GM21390 (cell line): Measurements from ENCODE around the gene HIKESHI.
"Not testable (repeated sequence)": the region's sequence is repeated elsewhere in the genome, so short reads cannot be mapped to it uniquely, and the experiment has no call there.

Experiments
- ATAC-seq: cut with Tn5 transposase; IDR thresholded peaks from one replicate; pipeline ENCODE4 v1.9.1; 2021; ENCODE audit not compliant: unreplicated experiment

HIKESHI gene

DNA sequence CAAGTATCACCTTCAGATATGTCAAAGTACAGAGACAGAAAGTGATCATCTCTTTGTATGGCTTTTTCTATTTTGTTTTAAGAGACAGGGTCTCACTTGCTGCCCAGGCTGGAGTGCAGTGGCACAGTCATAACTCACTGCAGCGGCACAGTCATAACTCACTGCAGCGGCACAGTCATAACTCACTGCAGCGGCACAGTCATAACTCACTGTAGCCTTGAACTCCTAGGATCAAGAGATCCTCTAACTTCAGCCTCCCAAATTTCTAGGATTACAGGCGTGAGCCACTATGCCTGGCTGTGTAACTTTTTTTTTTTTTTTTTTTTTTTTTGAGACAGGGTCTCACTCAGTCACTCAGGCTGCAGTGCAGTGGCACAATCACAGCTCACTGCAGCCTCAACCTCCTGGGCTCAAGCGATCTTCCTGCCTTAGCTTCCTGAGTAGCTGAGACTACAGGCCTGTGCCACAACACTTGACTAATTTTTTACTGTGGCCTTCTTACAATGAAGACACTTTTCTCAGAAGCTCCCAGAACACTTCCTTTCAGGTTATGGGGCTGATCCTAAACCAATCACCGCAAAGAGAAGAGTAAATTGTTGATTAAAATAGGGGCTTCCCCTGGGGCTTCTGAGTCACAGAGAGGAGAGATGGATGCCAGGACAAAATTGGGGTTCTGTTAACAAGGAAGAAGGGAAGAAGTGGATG, 9.0 kb upstream of the HIKESHI start:
- peak; percentile 71 for ATAC-seq

- ATAC-seq, result no peak
Measured at GRCh38 chr11:86294026-86294425, 8.0 kb upstream of the HIKESHI start.

DNA sequence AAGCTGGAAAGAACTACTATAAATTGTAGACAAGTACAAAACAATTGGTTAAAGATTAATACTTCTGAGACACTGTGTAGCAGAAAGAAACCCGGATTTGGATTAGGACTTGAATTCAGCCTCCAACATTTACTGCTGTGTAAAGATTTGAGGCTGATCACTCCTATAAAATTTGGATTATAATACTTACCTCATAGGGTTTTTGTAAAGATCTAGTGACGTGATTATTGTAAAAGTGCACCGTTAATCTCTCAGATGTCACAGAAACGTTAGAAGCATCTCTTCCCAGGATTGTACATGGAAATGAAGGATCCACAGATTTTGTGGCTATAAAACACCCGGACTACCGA, 323 bp upstream of the HIKESHI start:
- ATAC-seq, result peak; percentile 23

DNA sequence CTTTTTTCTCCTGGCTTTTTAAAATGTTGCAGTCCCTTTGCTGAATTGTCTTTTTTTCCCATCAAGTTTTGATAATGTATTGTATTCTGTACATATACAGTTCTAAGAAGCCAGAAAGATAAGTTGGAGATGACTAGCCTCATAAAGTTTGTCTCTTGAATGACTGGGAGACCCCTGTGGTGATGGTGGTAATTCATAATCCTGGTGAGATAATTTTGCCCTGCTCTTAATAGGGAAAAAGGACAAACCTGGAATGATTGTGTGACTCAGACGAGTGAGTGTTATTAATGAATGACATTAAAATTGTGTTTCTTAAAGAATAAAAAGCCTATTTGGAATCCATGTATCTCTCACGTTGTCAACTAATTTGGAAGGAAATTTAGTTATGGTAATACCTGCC, 1.2 kb downstream of the HIKESHI start:
- no peak for ATAC-seq

DNA sequence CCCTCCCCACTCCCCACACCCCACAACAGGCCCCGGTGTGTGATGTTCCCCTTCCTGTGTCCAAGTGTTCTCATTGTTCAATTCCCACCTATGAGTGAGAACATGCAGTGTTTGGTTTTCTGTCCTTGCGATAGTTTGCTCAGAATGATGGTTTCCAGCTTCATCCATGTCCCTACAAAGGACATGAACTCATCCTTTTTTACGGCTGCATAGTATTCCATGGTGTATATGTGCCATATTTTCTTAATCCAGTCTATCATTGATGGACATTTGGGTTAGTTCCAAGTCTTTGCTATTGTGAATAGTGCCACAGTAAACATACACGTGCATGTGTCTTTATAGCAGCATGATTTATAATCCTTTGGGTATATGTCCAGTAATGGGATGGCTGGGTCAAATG, 6.7 kb downstream of the HIKESHI start:
- not testable (repeated sequence) for ATAC-seq

GRCh38 chr11:86313793-86314192, 11.8 kb downstream of the HIKESHI start:
- ATAC-seq, result no peak

- no peak for ATAC-seq
Measured at GRCh38 chr11:86314636-86315035, 12.6 kb downstream of the HIKESHI start.

DNA sequence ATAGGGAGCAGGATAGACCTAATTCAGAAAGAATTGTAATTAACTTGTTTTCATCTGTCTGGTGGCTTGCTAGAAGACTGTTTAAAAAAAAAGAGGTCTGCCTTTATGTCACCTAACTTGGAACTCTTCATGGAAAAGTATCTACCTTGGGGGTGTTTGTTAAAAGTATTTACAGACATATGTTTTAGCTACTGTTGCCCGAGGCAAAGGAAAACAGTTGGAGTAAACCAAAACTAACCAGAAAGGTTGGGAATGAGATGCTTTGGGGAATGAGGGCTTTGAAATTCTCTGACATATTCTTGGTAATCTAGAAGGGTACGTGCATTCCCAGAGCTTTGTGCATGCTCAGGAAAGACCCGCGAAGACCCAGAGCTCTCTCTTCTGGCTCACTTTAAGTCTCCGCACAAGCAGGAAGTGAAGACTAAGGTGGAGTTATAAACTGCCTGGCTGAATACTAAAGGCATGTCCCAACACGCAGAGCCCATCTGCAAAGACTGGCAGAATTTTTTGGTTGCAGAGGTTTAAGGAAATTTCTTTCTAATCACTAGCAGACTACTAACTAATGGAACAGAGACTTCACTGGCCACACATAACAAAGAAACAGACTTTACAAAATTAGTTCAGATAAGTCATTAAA, 33.2 kb downstream of the HIKESHI start:
- no peak for ATAC-seq

DNA sequence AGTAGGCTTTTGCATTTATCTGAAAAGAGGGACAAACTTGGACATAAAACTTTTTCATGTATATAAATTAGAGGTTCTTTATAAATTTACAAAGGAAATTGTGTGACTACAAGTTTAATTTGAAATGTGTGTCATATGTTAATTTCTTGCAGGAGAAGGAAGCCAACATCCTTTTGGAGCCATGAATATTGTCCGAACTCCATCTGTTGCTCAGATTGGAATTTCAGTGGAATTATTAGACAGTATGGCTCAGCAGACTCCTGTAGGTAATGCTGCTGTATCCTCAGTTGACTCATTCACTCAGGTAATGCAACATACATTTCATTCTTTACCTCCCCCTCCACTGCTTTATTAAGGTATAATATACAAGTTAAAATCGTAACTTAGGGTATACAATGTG, 35.2 kb downstream of the HIKESHI start:
- no peak for ATAC-seq

DNA sequence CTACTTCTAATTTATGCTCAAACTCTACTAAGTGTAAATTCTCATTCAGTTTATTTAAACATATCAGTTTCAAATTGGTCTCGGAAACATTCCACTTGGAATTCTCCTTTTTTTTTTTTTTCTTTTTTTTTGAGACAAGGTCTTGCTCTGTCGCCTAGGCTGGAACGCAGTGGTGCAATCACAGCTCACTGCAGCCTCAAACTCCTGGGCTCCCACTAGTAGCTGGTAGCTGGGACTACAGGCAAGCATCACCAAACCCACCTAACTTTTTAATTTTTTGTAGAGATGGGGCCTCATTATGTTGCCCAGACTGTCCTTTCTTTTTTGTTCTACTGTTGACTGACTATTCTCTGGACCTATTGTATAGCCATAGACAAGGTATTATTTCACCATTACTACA, 39.3 kb downstream of the HIKESHI start:
- no peak for ATAC-seq

DNA sequence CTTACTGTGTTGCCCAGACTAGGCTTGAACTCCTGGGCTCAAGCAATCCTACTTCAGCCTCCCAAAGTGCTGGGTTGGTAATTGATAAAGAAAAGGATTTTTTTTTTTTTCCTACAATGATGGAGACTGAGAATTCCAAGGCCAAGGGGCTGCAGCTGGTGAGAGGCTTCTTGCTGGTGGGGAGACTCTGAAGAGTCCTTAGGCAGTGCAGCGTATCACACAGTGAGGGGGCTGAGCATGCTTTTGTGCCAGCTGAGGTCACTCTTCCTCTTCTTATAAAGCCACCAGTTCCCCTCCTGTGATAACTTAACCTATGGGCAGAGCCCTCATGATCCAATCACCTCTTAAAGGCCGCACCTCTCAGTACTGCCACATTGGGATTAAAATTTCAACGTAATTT, 44.5 kb downstream of the HIKESHI start:
- ATAC-seq, result no peak

DNA sequence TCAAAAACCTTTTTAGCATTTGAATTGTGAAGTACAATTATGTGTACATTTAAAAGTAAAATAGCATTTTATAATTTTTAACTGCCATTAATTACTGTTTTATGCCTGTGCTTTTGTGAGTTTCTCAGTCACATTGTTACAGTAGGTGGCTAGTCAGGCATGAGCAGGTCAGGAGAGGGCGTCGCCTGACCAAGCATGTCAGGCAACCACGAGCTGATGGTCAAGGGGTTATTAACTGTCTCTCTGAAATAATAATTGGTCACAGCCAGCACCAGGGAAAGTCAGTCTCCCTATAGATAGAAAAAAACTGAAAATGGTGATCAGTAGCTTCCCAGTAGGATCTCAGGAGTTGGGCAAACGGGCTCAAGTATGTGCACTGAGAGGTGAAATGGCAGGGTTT, 53.2 kb downstream of the HIKESHI start:
- no peak for ATAC-seq

DNA sequence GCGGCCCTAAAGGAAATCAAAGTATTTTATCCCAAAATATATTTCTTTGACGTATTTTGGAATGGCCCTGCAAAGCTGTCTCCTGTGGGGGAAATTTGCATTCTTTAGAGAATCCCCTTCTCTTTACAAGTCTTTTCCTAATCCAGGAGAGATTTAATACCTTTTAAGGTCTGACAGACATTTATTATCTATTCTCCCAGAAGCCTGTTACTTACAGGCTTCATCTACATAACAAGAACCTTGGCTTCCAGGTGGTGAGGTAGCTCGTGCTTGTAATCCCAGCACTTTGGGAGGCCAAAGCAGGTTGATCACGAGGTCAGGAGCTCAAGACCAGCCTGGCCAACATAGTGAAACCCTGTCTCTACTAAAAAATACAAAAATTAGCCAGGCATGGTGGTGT, 55.4 kb downstream of the HIKESHI start:
- ATAC-seq, result not testable (repeated sequence)

GRCh38 chr11:86358720-86359119, 56.7 kb downstream of the HIKESHI start:
- no peak for ATAC-seq

- no peak for ATAC-seq
Measured at GRCh38 chr11:86360775-86361395, 58.8 kb downstream of the HIKESHI start.

GRCh38 chr11:86363424-86363823, 61.4 kb downstream of the HIKESHI start:
- ATAC-seq, result no peak

DNA sequence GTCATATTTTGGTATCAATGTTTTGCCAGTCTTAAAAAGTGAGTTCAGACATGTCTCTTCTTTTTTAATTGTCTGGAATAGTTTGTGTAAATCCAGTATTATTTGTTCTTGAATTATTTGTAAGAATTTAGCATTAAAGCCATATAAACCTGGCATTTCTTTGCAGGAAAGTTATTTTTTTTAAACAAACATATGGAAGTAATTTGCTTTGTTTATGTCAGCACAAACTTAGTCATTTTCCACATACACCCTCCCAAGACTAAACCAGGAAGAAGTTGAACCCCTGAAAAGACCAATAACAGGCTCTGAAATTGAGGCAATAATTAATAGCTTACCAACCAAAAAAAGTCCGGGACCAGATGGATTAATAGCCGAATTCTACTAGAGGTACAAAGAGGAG, 63.5 kb downstream of the HIKESHI start:
- ATAC-seq, result no peak

- no peak for ATAC-seq
Measured at GRCh38 chr11:86369668-86370067, 67.6 kb downstream of the HIKESHI start.

DNA sequence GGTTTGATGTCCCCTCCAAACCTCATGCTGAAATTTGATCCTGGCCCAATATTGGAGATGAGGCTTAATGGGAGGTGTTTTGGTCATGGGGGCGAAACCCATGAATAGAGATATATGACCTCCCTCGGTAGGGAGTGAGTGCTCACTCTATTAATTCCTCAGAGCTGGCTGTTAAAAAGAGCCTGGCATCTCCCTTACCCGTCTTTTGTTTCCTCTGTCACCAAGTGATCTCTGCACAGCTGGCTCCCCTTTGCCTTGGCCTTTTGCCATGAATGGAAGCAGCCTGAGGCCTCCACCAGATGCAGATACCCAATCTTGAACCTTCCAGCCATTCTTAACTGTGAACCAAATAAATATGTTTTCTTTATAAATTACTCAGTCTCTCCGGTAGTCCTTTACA, 68.1 kb downstream of the HIKESHI start:
- ATAC-seq, result no peak

DNA sequence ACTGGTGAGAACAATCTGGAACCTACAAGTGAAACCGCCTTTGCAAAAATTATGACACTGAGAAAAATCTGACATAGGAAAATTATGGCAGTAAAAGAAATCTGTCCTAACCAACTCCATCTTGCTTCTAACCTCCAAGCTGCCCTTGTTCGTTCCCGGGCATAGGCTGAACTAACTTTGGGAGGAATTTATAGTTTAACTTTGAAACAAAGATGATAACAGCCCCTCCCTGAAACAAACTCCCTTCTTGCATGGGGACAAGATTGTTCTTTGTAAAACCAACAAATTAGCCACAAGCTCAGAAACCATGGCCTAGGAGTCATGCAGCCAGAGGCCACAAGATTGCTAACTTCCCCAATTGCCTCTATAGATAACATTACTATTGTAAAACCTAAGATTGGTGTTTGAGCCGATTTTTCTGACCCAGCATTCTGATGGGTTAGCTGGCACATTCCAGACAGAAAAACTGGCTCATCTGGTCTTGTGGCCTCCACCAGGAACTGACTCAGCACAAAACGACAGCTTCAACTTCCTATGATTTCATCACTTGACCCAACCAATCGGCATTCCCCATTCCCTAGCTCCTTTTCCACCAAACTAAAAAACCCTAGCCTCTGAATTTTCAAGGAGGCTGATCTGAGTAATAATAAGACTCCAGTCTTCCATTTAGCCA, 69.0 kb downstream of the HIKESHI start:
- ATAC-seq, result no peak

DNA sequence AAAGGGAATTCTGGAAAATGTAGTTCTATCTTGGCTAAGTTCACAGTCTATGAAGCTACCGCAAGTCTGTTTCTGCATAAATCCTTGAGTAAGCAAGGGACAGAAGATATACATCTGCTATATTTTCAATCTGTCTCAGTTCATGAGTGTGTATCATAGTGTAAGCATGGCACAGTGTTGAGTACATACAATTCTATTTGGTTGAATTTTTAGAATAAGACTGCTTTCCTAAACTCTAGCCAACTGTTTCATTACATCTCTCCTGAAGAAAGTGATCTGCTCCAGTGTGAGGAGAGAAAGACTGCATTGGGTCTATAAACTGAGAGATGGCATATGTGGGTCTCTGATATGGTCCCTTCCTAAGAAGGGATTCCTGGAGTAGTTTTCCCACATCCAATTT, 70.0 kb downstream of the HIKESHI start:
- no peak for ATAC-seq

GRCh38 chr11:86372586-86372985, 70.5 kb downstream of the HIKESHI start:
- no peak for ATAC-seq
